HepG2 (cell line): ENCODE measurements around the gene ANO2. TPM values are rescaled to one million over a fixed set of nuclear protein-coding genes. Genes with fewer than 3 reads are reported as not detected.

Source experiments
- ATAC-seq: fragments of 200-7000 bp; cut with Tn5 transposase; 3 replicates; pipeline ENCODE4 v1.9.1; 2020; ENCODE audit warnings: mild to moderate bottlenecking, moderate library complexity
- BruUV-seq: library from RNA; stranded (reverse); fragments of 400-500 nt; replicated peaks from 2 replicates; lab custom pipeline; 2021; lab: Mats Ljungman, UMichigan
- CTCF ChIA-PET: fragments of 300-600 bp; formaldehyde crosslinking; extraction: SDS; loops from one replicate; lab custom pipeline; 2021; ENCODE audit warnings: low total read pairs, inconsistent platforms, low intra/inter-chr PET ratio; lab: Yijun Ruan, JAX
- POLR2A ChIA-PET: fragments of 350-600 bp; sonication (Branson Sonifier 250); formaldehyde crosslinking; loops from one replicate; lab custom pipeline; 2020; ENCODE audit warnings: antibody characterized with exemption, inconsistent platforms; lab: Yijun Ruan, JAX
- DNase-seq: peaks from one replicate; pipeline ENCODE4 v3.0.0-alpha.2; 2015; ENCODE audit warnings: low spot score
- FAIRE-seq: peaks from 3 replicates; lab custom pipeline; 2011; peaks lifted over from hg19 to GRCh38; lab: Jason Lieb, UNC
- H2AFZ ChIP-seq: one replicate; pipeline ENCODE4 v1.6.1; 2011; ENCODE audit warnings: low read length, inconsistent platforms
- H3K27ac ChIP-seq: fragments of 300-600 bp; 3 replicates; pipeline ENCODE4 v1.8.0; 2011; ENCODE audit warnings: mixed run types, mild to moderate bottlenecking, mixed read lengths, low read length, inconsistent platforms; ENCODE audit not compliant: insufficient read depth; ENCODE audit errors: extremely low read length
- H3K27me3 ChIP-seq, 2 experiments: fragments of 200-600 bp in 1 of 2; 2 replicates in 1 of 2; 3 replicates in 1 of 2; pipeline versions ENCODE4 v1.6.0 to v1.8.0; 2011; ENCODE audit warnings: low read length in 2 of 2, mild to moderate bottlenecking in 2 of 2, moderate library complexity in 2 of 2, inconsistent platforms in 1 of 2; ENCODE audit not compliant: insufficient read depth in 2 of 2, control insufficient read depth in 1 of 2
- H3K36me3 ChIP-seq, 2 experiments: fragments of 200-600 bp in 1 of 2; replicated peaks in 1 of 2; 2 replicates in 1 of 2; 3 replicates in 1 of 2; pipeline versions ENCODE4 v1.5.1 to v1.8.0; 2011; ENCODE audit warnings: low read length in 2 of 2, inconsistent platforms in 1 of 2; ENCODE audit not compliant: insufficient read depth in 2 of 2, control insufficient read depth in 1 of 2
- H3K4me1 ChIP-seq: 2 replicates; pipeline ENCODE4 v1.5.1; 2012; ENCODE audit warnings: low read length, inconsistent platforms; ENCODE audit not compliant: insufficient read depth
- H3K4me2 ChIP-seq: 2 replicates; pipeline ENCODE4 v1.6.0; 2011; ENCODE audit warnings: low read depth, low read length, inconsistent platforms
- H3K4me3 ChIP-seq, 3 experiments: fragments of 200-600 bp in 1 of 3; sonication (generic), shearing (Covaris generic) in 1 of 3; replicated peaks in 1 of 3; 2 replicates each; pipeline ENCODE4 v1.5.1; 2011 to 2016; ENCODE audit warnings: low read length in 3 of 3, inconsistent platforms in 2 of 3, low read depth in 2 of 3, mild to moderate bottlenecking in 2 of 3, control low read depth in 1 of 3, mixed read lengths in 1 of 3; ENCODE audit not compliant: insufficient read depth in 1 of 3
- H3K79me2 ChIP-seq: one replicate; pipeline ENCODE4 v1.6.1; 2011; ENCODE audit warnings: low read length, inconsistent platforms; ENCODE audit not compliant: insufficient read depth
- H3K9ac ChIP-seq: 2 replicates; pipeline ENCODE4 v1.6.0; 2011; ENCODE audit warnings: mild to moderate bottlenecking, low read depth, low read length, inconsistent platforms; ENCODE audit not compliant: insufficient read depth
- H3K9me3 ChIP-seq: 2 replicates; pipeline ENCODE4 v1.5.1; 2012; ENCODE audit warnings: mild to moderate bottlenecking, low read length
- H4K20me1 ChIP-seq: 2 replicates; pipeline ENCODE4 v1.6.0; 2011; ENCODE audit warnings: inconsistent platforms, mild to moderate bottlenecking, low read length, moderate library complexity; ENCODE audit not compliant: insufficient read depth
- EZH2 ChIP-seq: conservative IDR thresholded peaks from 2 replicates; pipeline ENCODE4 v1.6.1; 2012; ENCODE audit warnings: mild to moderate bottlenecking, low read depth, low read length, moderate library complexity
- HIC2 ChIP-seq: sonication (generic); formaldehyde crosslinking; IDR thresholded peaks from 2 replicates; pipeline ENCODE4 v1.9.0; 2022; ENCODE audit warnings: low read depth, missing genetic modification reagents
- HNRNPL ChIP-seq: fragments of 200-400 bp; formaldehyde crosslinking; IDR thresholded peaks from 2 replicates; pipeline ENCODE4 v1.6.1; 2017; ENCODE audit warnings: mild to moderate bottlenecking, low read depth, low read length
- KIAA2018 ChIP-seq: sonication (generic); formaldehyde crosslinking; IDR thresholded peaks from 2 replicates; pipeline ENCODE4 v1.5.0; 2020; ENCODE audit warnings: mild to moderate bottlenecking, missing genetic modification reagents, borderline replicate concordance
- ZFX ChIP-seq: sonication (generic); formaldehyde crosslinking; IDR thresholded peaks from 2 replicates; pipeline ENCODE4 v1.4.0; 2020; ENCODE audit warnings: mild to moderate bottlenecking, low read depth, missing genetic modification reagents, moderate library complexity
- ZNF337 ChIP-seq: sonication (generic); formaldehyde crosslinking; IDR thresholded peaks from 2 replicates; pipeline ENCODE4 v1.5.1; 2020; ENCODE audit warnings: missing genetic modification reagents, low read depth, mild to moderate bottlenecking, borderline replicate concordance
- ZNF580 ChIP-seq: IDR thresholded peaks from 2 replicates; pipeline ENCODE4 v1.6.1; 2016; ENCODE audit warnings: low read depth, borderline replicate concordance
- ZNF644 ChIP-seq: IDR thresholded peaks from 2 replicates; pipeline ENCODE4 v1.6.1; 2016; ENCODE audit warnings: low read depth
- WGBS: methylation state at CpG from one replicate; pipeline ENCODE4 v1.1.6; 2017; ENCODE audit warnings: low lambda C conversion rate; 5-methylcytosine and 5-hydroxymethylcytosine counted together
- in situ Hi-C: cut with HindIII; loops from 2 replicates; pipeline ENCODE4 v1.10.0; 2017; ENCODE audit warnings: low pct_unique_long_range_greater_than_20kb; ENCODE audit not compliant: extremely low pct_ligation_motif_present
- intact Hi-C: fragments of 100-400 bp; cut with micrococcal nuclease; formaldehyde crosslinking; loops from one replicate; pipeline ENCODE4 v1.10.0; 2022; ENCODE audit not compliant: unreplicated experiment
- polyA plus RNA-seq, 8 experiments: library from polyadenylated mRNA; depleted of rRNA in 3 of 8; stranded (reverse) in 7 of 8; unstranded in 1 of 8; fragments of >200 nt; fragmentation: Illumina TruSeq in 4 of 8; extraction: Trizol in 4 of 8; gene quantifications; 2 replicates each; pipeline versions ENCODE4 v1.2.1 to v1.2.3, GENCODE V29; 2011 to 2016; ENCODE audit warnings: low read depth in 4 of 8, missing spikeins in 1 of 8, mixed read lengths in 1 of 8; ENCODE audit not compliant: insufficient read depth in 1 of 8
- total RNA-seq, 5 experiments: library from RNA; depleted of rRNA; stranded (reverse); fragments of >200 nt; fragmentation: Illumina TruSeq; extraction: Trizol; gene quantifications; 2 replicates each; pipeline ENCODE4 v1.2.3, GENCODE V29; 2016; ENCODE audit warnings: low read depth in 1 of 5
- TF ChIP-seq, protein P1 (sequence below): sonication (generic); formaldehyde crosslinking; IDR thresholded peaks from 2 replicates; pipeline ENCODE4 v1.4.0; 2020; ENCODE audit warnings: missing genetic modification reagents, borderline replicate concordance
- TF ChIP-seq, protein P2 (sequence below): sonication (generic); formaldehyde crosslinking; IDR thresholded peaks from 2 replicates; pipeline ENCODE4 v1.5.0; 2020; ENCODE audit warnings: mild to moderate bottlenecking, low read depth, missing genetic modification reagents, borderline replicate concordance

Gene ANO2
- total and polyA plus RNA-seq, 2 of the 13 experiments (the other 11 are each of a cell fraction or from before 2014, with no cell fraction given) = 0.18 TPM; not detected in 1

GRCh38 chr12:5773550-5773949, 171.5 kb downstream of the ANO2 start:
- Histone ChIP-seq H3K27me3 (peaks cover 0 to 5% of the 10 kb centered on the region in 2 experiments; a peak in 1 of 5 replicates), H2AFZ (no peak overlapping the region), H3K4me3 (no peak overlapping the region), H3K79me2 (no peaks in the 10 kb centered on the region), H3K27ac (no peak overlapping the region), H3K4me2 (no peak overlapping the region), H3K4me1 (no peaks in the 10 kb centered on the region), H3K9ac (no peak overlapping the region), H4K20me1 (no peaks in the 10 kb centered on the region), H3K9me3 (no peaks in the 10 kb centered on the region), H3K36me3 (no peaks in the 10 kb centered on the region)
- POLR2A ChIA-PET = no interaction called here
- intact Hi-C loops (no loop called here), in situ Hi-C loops (no loop called here)
- DNase-seq (no peak), ATAC-seq (no peak), FAIRE-seq (no peak)
- 3% methylated on average over 3 of the region's 3 CpGs for whole genome bisulfite sequencing
- BruUV-seq = no TSS peak
- CTCF ChIA-PET = no interaction called here
- TF ChIP-seq ZNF644 (CRISPR knock-in tag) (no peak), EZH2 (no peak), HNRNPL (no peak), ZNF580 (CRISPR knock-in tag) (no peak), KIAA2018 (CRISPR knock-in tag) (no peak), HIC2 (CRISPR knock-in tag) (no peak), ZFX (no peak), ZNF337 (CRISPR knock-in tag) (no peak)
- TF ChIP-seq, protein P1, sequence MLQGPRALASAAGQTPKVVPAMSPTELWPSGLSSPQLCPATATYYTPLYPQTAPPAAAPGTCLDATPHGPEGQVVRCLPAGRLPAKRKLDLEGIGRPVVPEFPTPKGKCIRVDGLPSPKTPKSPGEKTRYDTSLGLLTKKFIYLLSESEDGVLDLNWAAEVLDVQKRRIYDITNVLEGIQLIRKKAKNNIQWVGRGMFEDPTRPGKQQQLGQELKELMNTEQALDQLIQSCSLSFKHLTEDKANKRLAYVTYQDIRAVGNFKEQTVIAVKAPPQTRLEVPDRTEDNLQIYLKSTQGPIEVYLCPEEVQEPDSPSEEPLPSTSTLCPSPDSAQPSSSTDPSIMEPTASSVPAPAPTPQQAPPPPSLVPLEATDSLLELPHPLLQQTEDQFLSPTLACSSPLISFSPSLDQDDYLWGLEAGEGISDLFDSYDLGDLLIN (CRISPR knock-in tag) = no peak
- TF ChIP-seq, protein P2, sequence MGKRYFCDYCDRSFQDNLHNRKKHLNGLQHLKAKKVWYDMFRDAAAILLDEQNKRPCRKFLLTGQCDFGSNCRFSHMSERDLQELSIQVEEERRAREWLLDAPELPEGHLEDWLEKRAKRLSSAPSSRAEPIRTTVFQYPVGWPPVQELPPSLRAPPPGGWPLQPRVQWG = no peak
